ENCODE measurements around the gene MLST8.
"Not testable (repeated sequence)": the region's sequence is repeated elsewhere in the genome, so short reads cannot be mapped to it uniquely, and the experiment has no call there.

Gene MLST8

DNA sequence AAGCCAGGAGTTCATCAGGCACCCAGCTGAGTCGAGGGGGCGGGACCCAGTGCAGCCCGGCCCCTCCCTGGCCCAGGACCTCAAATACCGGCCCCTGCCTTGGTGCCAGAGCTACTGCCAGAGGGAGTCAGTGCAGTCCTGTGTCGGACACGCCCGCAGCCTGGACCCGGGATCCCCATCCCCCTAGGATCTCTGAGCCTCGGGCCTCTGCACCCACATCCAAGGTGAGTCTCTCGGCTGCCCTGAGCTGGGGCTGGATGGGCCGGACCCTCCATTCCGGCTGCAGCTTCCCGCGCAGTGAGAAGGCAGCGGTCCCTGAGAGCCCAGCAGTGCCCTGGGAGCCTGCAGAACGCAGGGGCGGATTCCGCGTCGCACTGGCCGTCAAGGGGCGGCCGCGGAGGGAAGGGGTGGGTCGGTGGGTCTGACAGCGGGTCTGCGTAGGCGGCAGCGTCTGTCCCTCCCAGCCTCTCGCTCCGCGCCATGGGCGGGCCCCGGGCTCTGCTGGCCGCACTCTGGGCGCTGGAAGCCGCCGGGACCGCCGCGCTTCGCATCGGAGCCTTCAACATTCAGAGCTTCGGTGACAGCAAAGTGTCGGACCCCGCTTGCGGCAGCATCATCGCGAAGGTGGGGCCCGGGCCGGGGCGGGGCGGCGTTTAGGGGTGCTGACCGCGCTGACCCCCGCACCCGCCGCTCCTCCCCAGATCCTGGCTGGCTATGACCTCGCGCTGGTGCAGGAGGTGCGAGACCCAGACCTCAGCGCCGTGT is 31.3 kb downstream of the MLST8 start, which contains the start of gene DNASE1L2:
Gene DNASE1L2, plus strand, starts transcription at position 108 of the 765 bp plus-strand sequence. Its CDS starts 373 bp downstream, at position 481.
- no peaks in the 10 kb centered on the region for H3K9me3 ChIP-seq (ENCODE audit: control insufficient read depth, low read depth, low read length)
- H3K9ac ChIP-seq (ENCODE audit: low read length), result no peak within 1 kb of the TSS
- H3K4me3 ChIP-seq (ENCODE audit: low read length), result peak within 1 kb of the TSS; percentile 42
- no peak within 1 kb of the TSS for H3K27ac ChIP-seq (ENCODE audit: low read length)
- H3K27me3 ChIP-seq (ENCODE audit: control insufficient read depth, insufficient read depth, low read length), result peaks cover 28% of the 10 kb centered on the region
- H3K36me3 ChIP-seq (ENCODE audit: control insufficient read depth, low read depth, low read length), result peaks cover 17% of the 10 kb centered on the region
- no peaks in the 10 kb centered on the region for H3K4me1 ChIP-seq (ENCODE audit: control insufficient read depth, low read depth, low read length)

DNA sequence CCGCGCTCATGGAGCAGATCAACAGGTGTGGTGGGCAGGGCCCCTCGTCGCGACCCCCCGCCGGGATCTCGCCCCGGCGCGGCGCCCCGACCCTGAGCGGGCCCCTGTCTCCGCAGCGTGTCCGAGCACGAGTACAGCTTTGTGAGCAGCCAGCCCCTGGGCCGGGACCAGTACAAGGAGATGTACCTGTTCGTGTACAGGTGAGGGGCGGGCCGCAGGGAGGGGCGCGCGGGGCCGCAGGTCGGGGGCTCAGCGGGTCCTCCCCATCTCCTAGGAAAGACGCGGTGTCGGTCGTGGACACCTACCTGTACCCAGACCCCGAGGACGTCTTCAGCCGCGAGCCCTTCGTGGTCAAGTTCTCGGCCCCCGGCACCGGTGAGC is 31.8 kb downstream of the MLST8 start:
- H3K27me3 ChIP-seq (ENCODE audit: control insufficient read depth, insufficient read depth, low read length), result peaks cover 28% of the 10 kb centered on the region
- H3K9ac ChIP-seq (ENCODE audit: low read length), result no peak overlapping the region
- H3K4me1 ChIP-seq (ENCODE audit: control insufficient read depth, low read depth, low read length), result no peaks in the 10 kb centered on the region
- H3K4me3 ChIP-seq (ENCODE audit: low read length), result peak overlapping the region; percentile 42
- peaks cover 13% of the 10 kb centered on the region for H3K36me3 ChIP-seq (ENCODE audit: control insufficient read depth, low read depth, low read length)
- no peak overlapping the region for H3K27ac ChIP-seq (ENCODE audit: low read length)
- no peaks in the 10 kb centered on the region for H3K9me3 ChIP-seq (ENCODE audit: control insufficient read depth, low read depth, low read length)

DNA sequence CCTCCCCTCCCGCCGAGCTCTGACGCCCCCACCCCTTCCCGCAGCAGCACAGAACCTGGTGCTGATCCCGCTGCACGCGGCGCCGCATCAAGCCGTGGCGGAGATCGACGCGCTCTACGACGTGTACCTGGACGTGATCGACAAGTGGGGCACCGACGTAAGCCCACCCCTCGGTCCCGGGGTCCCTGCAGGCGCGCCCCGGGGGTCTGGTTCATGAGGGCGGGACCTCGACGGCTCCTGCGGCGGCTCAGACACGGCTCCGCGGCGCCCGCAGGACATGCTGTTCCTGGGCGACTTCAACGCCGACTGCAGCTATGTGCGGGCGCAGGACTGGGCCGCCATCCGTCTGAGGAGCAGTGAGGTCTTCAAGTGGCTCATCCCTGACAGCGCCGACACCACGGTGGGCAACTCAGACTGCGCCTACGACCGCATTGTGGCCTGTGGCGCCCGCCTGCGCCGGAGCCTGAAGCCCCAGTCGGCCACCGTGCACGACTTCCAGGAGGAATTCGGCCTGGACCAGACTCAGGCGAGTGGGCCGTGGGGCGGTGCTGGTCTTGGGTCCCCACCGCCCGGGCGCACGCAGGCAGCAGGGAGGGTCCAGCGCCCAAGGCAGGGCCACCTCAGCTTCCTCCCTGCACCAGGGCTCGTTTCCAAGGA is 32.4 kb downstream of the MLST8 start:
- Histone ChIP-seq H3K4me3 (ENCODE audit: low read length) (no peak overlapping the region), H3K9me3 (ENCODE audit: control insufficient read depth, low read depth, low read length) (no peaks in the 10 kb centered on the region), H3K27me3 (ENCODE audit: control insufficient read depth, insufficient read depth, low read length) (peaks cover 28% of the 10 kb centered on the region), H3K36me3 (ENCODE audit: control insufficient read depth, low read depth, low read length) (peaks cover 15% of the 10 kb centered on the region), H3K9ac (ENCODE audit: low read length) (no peak overlapping the region), H3K27ac (ENCODE audit: low read length) (no peak overlapping the region), H3K4me1 (ENCODE audit: control insufficient read depth, low read depth, low read length) (no peaks in the 10 kb centered on the region)

DNA sequence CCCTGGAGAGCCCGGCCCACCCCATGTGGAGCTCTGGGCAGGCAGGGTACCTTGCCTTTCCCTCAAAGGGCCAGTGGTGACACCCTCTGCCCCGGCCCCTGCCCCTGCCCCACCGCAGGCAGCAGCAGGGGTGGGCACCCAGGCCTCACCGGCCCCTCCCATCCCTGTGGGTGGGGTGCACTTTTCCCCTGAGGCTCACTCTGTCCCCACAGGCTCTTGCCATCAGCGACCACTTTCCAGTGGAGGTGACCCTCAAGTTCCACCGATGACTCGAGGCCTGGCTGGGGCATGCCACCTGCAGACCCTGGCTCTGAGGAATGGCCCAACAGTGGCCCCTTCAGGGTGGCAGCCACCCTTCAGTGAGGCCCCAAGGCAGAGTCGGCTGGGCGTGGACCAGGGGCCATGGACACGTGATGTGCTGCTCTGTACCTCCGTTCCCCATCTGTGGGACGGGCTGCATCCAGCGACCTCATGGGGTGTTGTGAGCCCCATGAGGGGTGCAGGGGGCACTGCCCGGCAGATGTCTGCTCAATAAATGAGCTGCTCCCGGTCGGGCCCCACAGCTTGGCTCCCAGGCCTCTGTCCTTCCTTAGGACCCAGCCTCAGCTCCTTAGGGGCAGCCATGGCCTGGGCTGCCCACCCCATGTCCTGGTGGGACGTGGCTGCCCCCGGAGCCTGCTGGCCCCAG is 33.0 kb downstream of the MLST8 start:
- Histone ChIP-seq H3K9ac (ENCODE audit: low read length) (no peak overlapping the region), H3K4me1 (ENCODE audit: control insufficient read depth, low read depth, low read length) (no peaks in the 10 kb centered on the region), H3K27me3 (ENCODE audit: control insufficient read depth, insufficient read depth, low read length) (peaks cover 28% of the 10 kb centered on the region), H3K9me3 (ENCODE audit: control insufficient read depth, low read depth, low read length) (no peaks in the 10 kb centered on the region), H3K36me3 (ENCODE audit: control insufficient read depth, low read depth, low read length) (peaks cover 15% of the 10 kb centered on the region), H3K4me3 (ENCODE audit: low read length) (no peak overlapping the region), H3K27ac (ENCODE audit: low read length) (no peak overlapping the region)

DNA sequence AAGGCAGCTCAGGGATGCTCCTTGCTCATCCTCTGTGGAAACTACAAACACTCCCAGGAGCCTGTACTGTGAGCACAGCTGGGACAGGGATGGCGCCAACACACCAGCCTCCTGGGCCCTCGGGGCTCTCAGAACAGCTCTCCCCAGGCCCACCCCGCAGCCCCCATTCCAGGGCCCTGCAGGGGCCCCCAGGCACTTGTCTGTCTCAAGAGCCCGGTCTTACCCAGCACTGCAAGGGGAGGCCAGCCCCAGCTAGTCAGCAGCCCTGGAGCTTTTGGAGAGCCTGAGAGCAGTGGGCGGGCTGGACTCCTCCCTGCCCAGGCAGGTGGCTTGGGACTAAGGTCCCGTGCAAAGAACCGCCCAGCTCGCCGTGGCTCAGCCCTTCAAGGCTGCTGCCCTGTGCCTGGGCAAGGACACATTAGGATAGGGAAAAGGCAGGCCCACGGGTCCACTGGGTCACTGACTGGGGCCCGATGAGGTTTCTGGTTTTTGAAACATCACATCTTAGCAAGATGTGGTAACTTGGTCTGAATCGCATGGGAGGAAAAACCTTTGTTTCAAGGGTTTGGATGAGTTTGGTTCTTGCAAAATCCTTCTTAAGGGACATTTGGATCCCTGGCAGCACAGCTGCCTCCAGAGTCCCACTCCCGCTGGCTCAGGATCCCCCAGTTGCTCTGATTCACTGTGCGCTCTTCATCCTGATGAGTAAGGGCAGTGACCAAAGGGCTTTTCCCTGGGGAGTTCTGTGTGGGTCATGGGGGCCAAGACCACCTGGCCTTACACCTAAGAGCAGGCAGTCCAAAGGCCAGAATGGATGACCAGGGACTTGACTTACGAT is 33.8 kb downstream of the MLST8 start:
- H3K9me3 ChIP-seq (ENCODE audit: control insufficient read depth, low read depth, low read length), result no peaks in the 10 kb centered on the region
- H3K36me3 ChIP-seq (ENCODE audit: control insufficient read depth, low read depth, low read length), result peaks cover 23% of the 10 kb centered on the region
- peaks cover 28% of the 10 kb centered on the region for H3K27me3 ChIP-seq (ENCODE audit: control insufficient read depth, insufficient read depth, low read length)
- H3K4me3 ChIP-seq (ENCODE audit: low read length), result no peak overlapping the region
- no peak overlapping the region for H3K9ac ChIP-seq (ENCODE audit: low read length)
- H3K27ac ChIP-seq (ENCODE audit: low read length), result no peak overlapping the region
- no peaks in the 10 kb centered on the region for H3K4me1 ChIP-seq (ENCODE audit: control insufficient read depth, low read depth, low read length)

DNA sequence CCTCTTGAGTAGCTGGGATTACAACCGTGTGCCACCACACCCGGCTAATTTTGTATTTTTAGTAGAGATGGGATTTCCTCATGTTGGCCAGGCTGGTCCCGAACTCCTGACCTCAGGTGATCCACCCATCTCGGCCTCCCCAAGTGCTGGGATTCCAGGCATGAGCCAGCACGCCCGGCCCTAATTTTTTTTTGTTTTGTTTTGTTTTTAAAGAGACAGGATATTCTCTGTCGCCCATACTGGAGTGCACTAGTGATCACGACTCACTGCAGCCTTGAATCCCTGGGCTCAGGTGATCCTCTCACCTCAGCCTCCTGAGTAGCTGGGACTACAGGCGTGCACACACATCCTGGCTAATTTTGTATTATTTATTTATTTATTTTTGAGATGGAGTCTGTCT is 35.1 kb downstream of the MLST8 start:
- H3K36me3 ChIP-seq (ENCODE audit: control insufficient read depth, low read depth, low read length), result peaks cover 27% of the 10 kb centered on the region
- H3K9ac ChIP-seq (ENCODE audit: low read length); H3K9me3 ChIP-seq (ENCODE audit: control insufficient read depth, low read depth, low read length); H3K4me1 ChIP-seq (ENCODE audit: control insufficient read depth, low read depth, low read length); H3K4me3 ChIP-seq (ENCODE audit: low read length); H3K27ac ChIP-seq (ENCODE audit: low read length): not testable (repeated sequence)
- H3K27me3 ChIP-seq (ENCODE audit: control insufficient read depth, insufficient read depth, low read length), result peaks cover 28% of the 10 kb centered on the region

DNA sequence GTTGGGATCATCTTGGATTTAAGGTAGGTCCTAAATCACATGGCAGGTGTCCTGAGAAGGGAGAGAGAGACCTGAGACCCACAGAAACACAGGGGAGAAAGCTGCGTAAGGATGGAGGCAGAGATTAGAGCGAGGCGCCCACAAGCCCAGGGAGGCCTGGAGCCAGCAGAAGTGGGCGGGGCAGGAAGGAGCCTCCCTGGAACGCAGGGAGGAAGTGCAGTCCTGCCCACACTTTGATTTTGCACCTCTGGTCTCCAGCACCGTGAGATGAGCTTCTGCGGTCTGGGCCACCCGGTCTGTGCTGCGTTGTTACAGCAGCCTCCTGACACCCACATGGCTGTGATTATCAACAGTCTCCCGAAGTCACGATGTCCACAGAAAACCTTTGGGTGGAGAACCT is 37.3 kb downstream of the MLST8 start:
- H3K9me3 ChIP-seq (ENCODE audit: control insufficient read depth, low read depth, low read length), result no peaks in the 10 kb centered on the region
- H3K4me3 ChIP-seq (ENCODE audit: low read length), result no peak overlapping the region
- no peaks in the 10 kb centered on the region for H3K4me1 ChIP-seq (ENCODE audit: control insufficient read depth, low read depth, low read length)
- peaks cover 8% of the 10 kb centered on the region for H3K27me3 ChIP-seq (ENCODE audit: control insufficient read depth, insufficient read depth, low read length)
- H3K9ac ChIP-seq (ENCODE audit: low read length), result no peak overlapping the region
- no peak overlapping the region for H3K27ac ChIP-seq (ENCODE audit: low read length)
- H3K36me3 ChIP-seq (ENCODE audit: control insufficient read depth, low read depth, low read length), result peaks cover 38% of the 10 kb centered on the region

DNA sequence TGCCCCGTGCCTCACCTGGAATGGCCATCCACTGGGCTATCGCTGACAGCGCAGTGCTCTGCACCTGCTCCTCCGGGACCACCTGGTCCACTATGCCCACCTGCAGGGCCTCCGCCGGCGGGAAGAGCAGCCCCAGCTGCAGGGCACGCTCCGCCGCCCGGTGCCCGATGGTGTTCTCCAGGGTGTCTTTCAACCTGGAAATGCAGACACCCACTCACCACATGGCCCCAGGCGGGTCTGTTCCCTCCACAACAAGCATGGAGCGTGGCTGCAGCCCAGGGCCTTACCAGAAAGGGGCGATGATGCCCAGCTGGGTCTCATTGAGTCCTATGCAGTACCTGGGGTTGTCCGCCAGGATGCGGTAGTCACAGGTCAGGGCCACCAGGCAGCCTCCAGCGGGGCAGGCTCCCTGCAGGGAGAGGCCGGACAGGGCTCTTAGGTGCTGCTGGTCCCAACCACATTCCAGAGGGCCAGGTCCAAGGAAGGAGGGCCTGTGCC is 37.8 kb downstream of the MLST8 start:
- Histone ChIP-seq H3K4me1 (ENCODE audit: control insufficient read depth, low read depth, low read length) (no peaks in the 10 kb centered on the region), H3K4me3 (ENCODE audit: low read length) (no peak overlapping the region), H3K27ac (ENCODE audit: low read length) (no peak overlapping the region), H3K36me3 (ENCODE audit: control insufficient read depth, low read depth, low read length) (peaks cover 38% of the 10 kb centered on the region), H3K27me3 (ENCODE audit: control insufficient read depth, insufficient read depth, low read length) (peaks cover 3% of the 10 kb centered on the region), H3K9me3 (ENCODE audit: control insufficient read depth, low read depth, low read length) (no peaks in the 10 kb centered on the region), H3K9ac (ENCODE audit: low read length) (no peak overlapping the region)

DNA sequence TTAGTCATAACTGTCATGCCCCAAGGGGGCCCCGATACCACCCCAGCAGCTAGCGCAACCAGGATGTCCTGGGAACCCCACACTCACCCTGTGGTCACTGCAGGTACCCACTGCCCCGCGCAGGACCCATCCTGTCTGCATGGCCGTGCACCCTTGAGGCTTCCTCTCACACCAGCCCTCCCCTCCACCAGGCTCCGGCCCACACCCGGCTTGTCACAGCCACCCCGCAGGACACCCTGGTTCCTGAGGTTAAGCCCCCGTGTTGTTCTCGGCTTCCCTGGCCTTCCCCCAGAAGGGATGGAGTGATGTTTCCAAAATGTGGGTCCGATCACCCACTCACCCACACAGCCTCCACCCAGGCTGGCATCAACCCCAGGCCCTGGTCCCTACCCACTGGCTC is 38.5 kb downstream of the MLST8 start:
- no peak overlapping the region for H3K27ac ChIP-seq (ENCODE audit: low read length)

DNA sequence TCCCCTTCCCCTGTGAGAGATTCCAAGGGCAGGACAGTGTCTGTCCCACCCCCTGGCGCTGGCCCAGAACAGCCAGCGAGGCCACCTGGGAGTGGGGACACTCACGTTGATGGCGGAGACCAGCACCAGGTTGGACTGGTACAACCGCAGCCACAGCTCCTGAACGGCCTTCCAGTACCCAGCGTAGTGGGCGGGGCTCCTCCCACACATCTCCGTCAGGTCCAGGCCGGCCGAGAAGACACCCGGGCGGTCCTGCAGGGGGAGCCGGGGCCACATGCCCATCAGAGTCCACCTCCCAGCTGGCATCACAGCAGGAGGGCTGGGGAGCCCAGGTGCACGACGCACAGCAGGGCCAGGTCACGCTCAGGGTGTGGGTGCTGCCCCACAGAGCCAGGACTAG is 39.0 kb downstream of the MLST8 start:
- Histone ChIP-seq H3K4me3 (ENCODE audit: low read length) (no peak overlapping the region), H3K9me3 (ENCODE audit: control insufficient read depth, low read depth, low read length) (no peaks in the 10 kb centered on the region), H3K4me1 (ENCODE audit: control insufficient read depth, low read depth, low read length) (no peaks in the 10 kb centered on the region), H3K9ac (ENCODE audit: low read length) (no peak overlapping the region), H3K27ac (ENCODE audit: low read length) (no peak overlapping the region), H3K36me3 (ENCODE audit: control insufficient read depth, low read depth, low read length) (peaks cover 40% of the 10 kb centered on the region), H3K27me3 (ENCODE audit: control insufficient read depth, insufficient read depth, low read length) (no peaks in the 10 kb centered on the region)

More for the DNA sequence above, 38.5 kb downstream of the MLST8 start:
- H3K4me1 ChIP-seq (ENCODE audit: control insufficient read depth, low read depth, low read length), result no peaks in the 10 kb centered on the region
- no peak overlapping the region for H3K9ac ChIP-seq (ENCODE audit: low read length)
- H3K9me3 ChIP-seq (ENCODE audit: control insufficient read depth, low read depth, low read length), result no peaks in the 10 kb centered on the region
- no peaks in the 10 kb centered on the region for H3K27me3 ChIP-seq (ENCODE audit: control insufficient read depth, insufficient read depth, low read length)
- peaks cover 38% of the 10 kb centered on the region for H3K36me3 ChIP-seq (ENCODE audit: control insufficient read depth, low read depth, low read length)
- H3K4me3 ChIP-seq (ENCODE audit: low read length), result no peak overlapping the region

All from iPS-18a (cell line).